Naive thymus-derived CD8-positive, alpha-beta T cell (primary cell): ENCODE measurements around the gene UBE2I. TPM values are rescaled to one million over a fixed set of nuclear protein-coding genes. Genes with fewer than 3 reads are reported as not detected.

Experiments
- ATAC-seq, 2 donors: fragments of 150-1000 bp; cut with Tn5 transposase in 1 of 2; sonication (Bioruptor Pico), chemical (Tn5 transposase) in 1 of 2; 1 replicate in 1 of 2; 2 replicates in 1 of 2; pipeline ENCODE4 v1.10.0; 2021; ENCODE audit warnings: mild to moderate bottlenecking in 2 of 2, moderate library complexity in 2 of 2
- POLR2A ChIA-PET: fragments of 350-600 bp; sonication (Branson Sonifier 250); formaldehyde crosslinking; loops from one replicate; lab custom pipeline; 2021; ENCODE audit warnings: antibody characterized with exemption; lab: Charles Lee
- DNase-seq, 10 donors: peaks; one replicate each; pipeline versions ENCODE4 v3.0.0 to v3.0.0-alpha.2; 2020 to 2022
- H3K27ac Mint-ChIP-seq, 10 donors: one replicate each; pipeline ENCODE4 v1.8.0; 2020 to 2022; ENCODE audit warnings: mild to moderate bottlenecking in 10 of 10, mixed read lengths in 10 of 10, moderate library complexity in 4 of 10, inconsistent platforms in 1 of 10
- H3K27me3 Mint-ChIP-seq, 5 donors: one replicate each; pipeline ENCODE4 v1.8.0; 2021 to 2022; ENCODE audit warnings: mixed read lengths in 5 of 5
- H3K36me3 Mint-ChIP-seq, 3 donors: one replicate each; pipeline ENCODE4 v1.8.0; 2020 to 2022; ENCODE audit warnings: mixed read lengths in 3 of 3, mild to moderate bottlenecking in 2 of 3, inconsistent platforms in 1 of 3
- H3K4me1 Mint-ChIP-seq, 4 donors: one replicate each; pipeline ENCODE4 v1.8.0; 2021 to 2022; ENCODE audit warnings: mixed read lengths in 4 of 4
- H3K4me3 Mint-ChIP-seq, 10 donors: one replicate each; pipeline ENCODE4 v1.8.0; 2020 to 2022; ENCODE audit warnings: mild to moderate bottlenecking in 10 of 10, mixed read lengths in 10 of 10, moderate library complexity in 6 of 10, inconsistent platforms in 1 of 10
- H3K9me3 Mint-ChIP-seq, 9 donors: one replicate each; pipeline ENCODE4 v1.8.0; 2020 to 2022; ENCODE audit warnings: mixed read lengths in 9 of 9, mild to moderate bottlenecking in 3 of 9, inconsistent platforms in 1 of 9, moderate library complexity in 1 of 9
- polyA plus RNA-seq, 3 donors: library from polyadenylated mRNA; unstranded; fragments of 300-500 nt; fragmentation: Illumina TruSeq; gene quantifications; one replicate each; pipeline ENCODE4 v1.2.3, GENCODE V29; 2021
- total RNA-seq, 8 experiments: library from RNA in 2 of 8; stranded (reverse) in 2 of 8; gene quantifications; one replicate each; pipeline ENCODE4 v1.2.3 and lab custom pipeline; 2021 to 2026

UBE2I gene
- total RNA-seq = 100 to 1,000 TPM; 236 to 250 TPM
- polyA plus RNA-seq = 10 to 100 TPM; 87.5 to 89.6 (median 89.0) TPM
- 157 to 204 (median 186) reads per million in 6 experiments for total RNA-seq (lab: John Stamatoyannopoulos, UW)

- Mint-ChIP-seq H3K9me3 (no peaks in the 10 kb centered on the region), H3K4me1 (peaks cover 23 to 70% (median 59%) of the 10 kb centered on the region in 4 donors), H3K36me3 (peaks cover 0 to 10% (median 0%) of the 10 kb centered on the region in 3 donors), H3K4me3 (peak within 1 kb of the TSS; percentile 94 to 99 (median 98)), H3K27ac (peak within 1 kb of the TSS; percentile 98 to 100 (median 100)), H3K27me3 (no peaks in the 10 kb centered on the region)
- POLR2A ChIA-PET = interaction anchor here (0.6 to 1.8 kb wide), 23 partner anchors 8 to 846 kb away, joined by 3 to 17 read pairs (median 4); partner anchors contain the start of genes BAIAP3, MAPK8IP3, NUBP2 and SPSB3
- ATAC-seq (peak; percentile 67 to 68), DNase-seq (peak; percentile 90 to 100 (median 98))
These were observed at the start of gene UBE2I for GRCh38 chr16:1308977-1309885. Gene UBE2I, plus strand, starts transcription at chr16:1309636. Its CDS starts 4,395 bp downstream, at chr16:1314031.

GRCh38 chr16:1259760-1260068 is 49.7 kb upstream of the UBE2I start:
- DNase-seq (no peak), ATAC-seq (no peak)
- no peak overlapping the region for H3K4me3 Mint-ChIP-seq
- H3K27me3 Mint-ChIP-seq = peaks cover 6 to 38% (median 21%) of the 10 kb centered on the region in 5 donors
- H3K27ac Mint-ChIP-seq = no peak overlapping the region
- peaks cover 5 to 10% (median 5%) of the 10 kb centered on the region in 4 donors for H3K4me1 Mint-ChIP-seq
- POLR2A ChIA-PET = no interaction called here
- H3K9me3 Mint-ChIP-seq = peaks cover 0 to 4% (median 0%) of the 10 kb centered on the region in 9 donors
- H3K36me3 Mint-ChIP-seq = no peaks in the 10 kb centered on the region

GRCh38 chr16:1260101-1260680 is 49.2 kb upstream of the UBE2I start:
- H3K27ac Mint-ChIP-seq = no peak overlapping the region
- H3K36me3 Mint-ChIP-seq = no peaks in the 10 kb centered on the region
- ATAC-seq (no peak), DNase-seq (no peak)
- no peak overlapping the region for H3K4me3 Mint-ChIP-seq
- peaks cover 6 to 38% (median 21%) of the 10 kb centered on the region in 5 donors for H3K27me3 Mint-ChIP-seq
- H3K9me3 Mint-ChIP-seq = peaks cover 0 to 4% (median 0%) of the 10 kb centered on the region in 9 donors
- H3K4me1 Mint-ChIP-seq = peaks cover 5 to 10% (median 5%) of the 10 kb centered on the region in 4 donors
- POLR2A ChIA-PET = no interaction called here

- H3K27me3 Mint-ChIP-seq = peaks cover 6 to 38% (median 21%) of the 10 kb centered on the region in 5 donors
- POLR2A ChIA-PET = no interaction called here
- no peaks in the 10 kb centered on the region for H3K36me3 Mint-ChIP-seq
- H3K9me3 Mint-ChIP-seq = peaks cover 0 to 4% (median 0%) of the 10 kb centered on the region in 9 donors
- ATAC-seq = peak in 1 of 2 donors; percentile 18
- no peak overlapping the region for H3K27ac Mint-ChIP-seq
- H3K4me1 Mint-ChIP-seq = peaks cover 5 to 10% (median 5%) of the 10 kb centered on the region in 4 donors
- no peak for DNase-seq
- H3K4me3 Mint-ChIP-seq = no peak overlapping the region
These were observed 48.1 kb upstream of the UBE2I start for GRCh38 chr16:1261131-1261892.

- Mint-ChIP-seq H3K9me3 (peaks cover 0 to 4% (median 0%) of the 10 kb centered on the region in 9 donors), H3K27me3 (peaks cover 6 to 38% (median 21%) of the 10 kb centered on the region in 5 donors), H3K4me3 (no peak overlapping the region), H3K4me1 (peaks cover 5 to 10% (median 6%) of the 10 kb centered on the region in 4 donors), H3K36me3 (no peaks in the 10 kb centered on the region), H3K27ac (peak overlapping the region in 1 of 10 donors; percentile 15)
- POLR2A ChIA-PET = no interaction called here
- DNase-seq = no peak
- ATAC-seq = no peak
These were observed 47.1 kb upstream of the UBE2I start for GRCh38 chr16:1262210-1262845.

GRCh38 chr16:1262846-1263221 is 46.6 kb upstream of the UBE2I start:
- DNase-seq (no peak), ATAC-seq (no peak)
- Mint-ChIP-seq H3K9me3 (peaks cover 0 to 4% (median 0%) of the 10 kb centered on the region in 9 donors), H3K36me3 (no peaks in the 10 kb centered on the region), H3K27me3 (peaks cover 6 to 38% (median 21%) of the 10 kb centered on the region in 5 donors), H3K4me3 (no peak overlapping the region), H3K4me1 (peaks cover 5 to 10% (median 6%) of the 10 kb centered on the region in 4 donors), H3K27ac (no peak overlapping the region)
- POLR2A ChIA-PET = no interaction called here

- POLR2A ChIA-PET = no interaction called here
These were observed 45.7 kb upstream of the UBE2I start for GRCh38 chr16:1263591-1264344.

GRCh38 chr16:1264345-1265089 is 44.9 kb upstream of the UBE2I start:
- H3K9me3 Mint-ChIP-seq = peaks cover 0 to 4% (median 0%) of the 10 kb centered on the region in 9 donors
- POLR2A ChIA-PET = no interaction called here
- H3K4me1 Mint-ChIP-seq = peaks cover 0 to 7% (median 2%) of the 10 kb centered on the region in 4 donors
- ATAC-seq = no peak
- DNase-seq = no peak
- no peaks in the 10 kb centered on the region for H3K36me3 Mint-ChIP-seq
- no peak overlapping the region for H3K4me3 Mint-ChIP-seq
- no peak overlapping the region for H3K27ac Mint-ChIP-seq
- peaks cover 2 to 26% (median 16%) of the 10 kb centered on the region in 5 donors for H3K27me3 Mint-ChIP-seq

More at GRCh38 chr16:1263591-1264344, 45.7 kb upstream of the UBE2I start:
- no peak for DNase-seq
- Mint-ChIP-seq H3K36me3 (no peaks in the 10 kb centered on the region), H3K27ac (no peak overlapping the region), H3K4me1 (peaks cover 5 to 9% (median 6%) of the 10 kb centered on the region in 4 donors), H3K9me3 (peaks cover 0 to 4% (median 0%) of the 10 kb centered on the region in 9 donors), H3K27me3 (peaks cover 6 to 30% (median 20%) of the 10 kb centered on the region in 5 donors), H3K4me3 (no peak overlapping the region)
- ATAC-seq = no peak

GRCh38 chr16:1265090-1265630 is 44.3 kb upstream of the UBE2I start:
- no peak overlapping the region for H3K27ac Mint-ChIP-seq
- POLR2A ChIA-PET = interaction anchor here (0.6 kb wide), 1 partner anchor 488 kb away, joined by 4 read pairs; no protein-coding TSS in a partner anchor
- no peaks in the 10 kb centered on the region for H3K36me3 Mint-ChIP-seq
- ATAC-seq (no peak), DNase-seq (no peak)
- peaks cover 0 to 4% (median 0%) of the 10 kb centered on the region in 9 donors for H3K9me3 Mint-ChIP-seq
- no peak overlapping the region for H3K4me3 Mint-ChIP-seq
- peaks cover 0 to 7% (median 2%) of the 10 kb centered on the region in 4 donors for H3K4me1 Mint-ChIP-seq
- H3K27me3 Mint-ChIP-seq = peaks cover 2 to 26% (median 14%) of the 10 kb centered on the region in 5 donors

GRCh38 chr16:1265826-1266225 is 43.6 kb upstream of the UBE2I start:
- Mint-ChIP-seq H3K4me1 (peaks cover 0 to 5% (median under 1%) of the 10 kb centered on the region in 4 donors), H3K27me3 (peaks cover 2 to 19% (median 11%) of the 10 kb centered on the region in 5 donors), H3K4me3 (peak overlapping the region in 1 of 10 donors; percentile 45), H3K9me3 (peaks cover 0 to 4% (median 0%) of the 10 kb centered on the region in 9 donors), H3K27ac (no peak overlapping the region), H3K36me3 (no peaks in the 10 kb centered on the region)
- POLR2A ChIA-PET = no interaction called here
- ATAC-seq (no peak), DNase-seq (no peak)
